Kidney capillary endothelial cell (primary cell): ENCODE results near the gene CCDC88A.
A peak's percentile ranks its signal among the peaks of the same experiment; 100 is the strongest.
"Not testable (repeated sequence)": the region's sequence is repeated elsewhere in the genome, so short reads cannot be mapped to it uniquely, and the experiment has no call there.

Experiments used
- DNase-seq: peaks from one replicate; pipeline ENCODE4 v3.0.0-alpha.2; 2018; ENCODE audit warnings: low spot score

The CCDC88A gene

DNA sequence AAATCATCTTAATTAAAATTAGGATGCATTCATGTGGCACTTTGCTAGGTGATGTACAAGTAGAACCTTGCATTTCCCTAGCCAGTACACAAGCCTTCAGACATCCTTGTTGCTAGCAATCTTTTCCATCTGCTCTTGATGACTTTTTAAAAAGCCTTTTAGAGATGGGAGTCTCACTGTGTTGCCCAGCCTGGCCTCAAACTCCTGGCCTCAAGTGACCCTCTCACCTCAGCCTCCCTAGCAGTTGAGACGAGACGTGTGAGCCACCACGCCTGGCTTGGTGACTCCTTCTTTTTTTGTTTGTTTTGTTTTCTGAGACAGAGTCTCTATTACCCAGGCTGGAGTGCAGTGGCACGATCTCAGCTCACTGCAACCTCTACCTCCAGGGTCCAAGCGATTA is 1.7 kb upstream of the CCDC88A start:
- no peak for DNase-seq

DNA sequence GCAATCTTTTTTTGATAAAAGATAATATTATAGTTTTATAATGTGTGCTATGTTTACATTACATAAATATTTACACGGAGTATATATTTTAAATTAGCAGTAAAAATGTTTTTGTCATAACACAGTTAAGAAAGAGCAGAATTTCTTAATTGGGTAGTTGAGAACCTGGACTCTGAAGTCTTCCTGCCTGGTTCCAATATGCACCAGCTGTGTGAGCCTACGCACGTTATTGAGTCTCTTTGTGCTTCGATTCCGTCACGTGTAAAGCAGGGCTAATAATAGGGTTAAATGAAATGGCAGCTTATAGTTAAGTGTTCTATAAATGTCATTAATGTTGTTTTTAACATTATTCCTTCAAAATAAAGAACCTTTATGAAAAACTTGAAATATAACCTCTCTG is 1.2 kb upstream of the CCDC88A start:
- no peak for DNase-seq

DNA sequence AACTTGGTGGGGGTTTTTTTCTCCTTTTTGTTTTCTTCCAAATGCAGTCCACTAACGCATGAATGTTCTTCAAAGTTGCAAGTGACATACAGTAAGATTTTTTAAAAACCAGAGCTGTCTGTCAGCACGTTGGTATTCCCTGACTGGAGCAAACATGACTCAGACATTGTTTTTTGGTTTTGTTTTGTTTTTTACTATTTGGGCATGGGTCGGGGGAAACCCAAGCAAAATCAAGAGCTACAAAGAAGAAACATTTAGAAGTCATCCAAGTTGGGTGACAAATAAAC is 726 bp upstream of the CCDC88A start:
- DNase-seq: peak; percentile 38

GRCh38 chr2:55419233-55419678 is 400 bp downstream of the CCDC88A start:
- no peak for DNase-seq

DNA sequence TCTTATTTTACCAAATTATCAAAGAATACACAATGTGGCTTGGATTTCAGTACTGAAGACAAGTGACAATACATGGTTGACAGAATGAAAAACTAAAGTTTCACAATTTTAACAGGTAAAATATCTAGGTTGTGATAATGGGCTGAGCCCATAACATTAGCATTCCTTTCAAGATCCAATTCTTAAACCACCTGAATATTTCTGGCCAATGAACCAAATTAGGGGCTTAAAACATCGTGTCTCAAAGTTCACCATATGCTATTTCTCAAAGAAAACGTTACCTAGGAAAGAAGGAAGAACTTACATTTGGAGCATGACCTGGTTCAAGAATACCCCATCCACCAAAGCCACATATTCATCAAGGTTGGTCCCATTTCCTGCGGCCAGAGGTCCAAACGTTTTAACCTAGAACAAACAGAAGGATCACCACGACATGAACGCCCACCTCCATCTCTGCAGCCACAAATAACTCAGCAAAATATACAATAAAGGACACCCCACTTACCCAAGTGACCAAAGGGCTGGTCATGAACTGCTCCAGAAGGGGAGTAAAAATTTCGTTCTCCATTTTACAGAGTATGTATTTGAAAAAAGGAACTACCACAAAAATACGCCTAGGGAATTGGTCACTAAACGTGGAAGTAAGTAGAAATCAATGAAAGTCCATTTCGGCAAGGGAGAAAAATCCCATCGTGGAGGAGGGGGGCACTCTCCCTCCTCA is 984 bp downstream of the CCDC88A start:
- DNase-seq: no peak

DNA sequence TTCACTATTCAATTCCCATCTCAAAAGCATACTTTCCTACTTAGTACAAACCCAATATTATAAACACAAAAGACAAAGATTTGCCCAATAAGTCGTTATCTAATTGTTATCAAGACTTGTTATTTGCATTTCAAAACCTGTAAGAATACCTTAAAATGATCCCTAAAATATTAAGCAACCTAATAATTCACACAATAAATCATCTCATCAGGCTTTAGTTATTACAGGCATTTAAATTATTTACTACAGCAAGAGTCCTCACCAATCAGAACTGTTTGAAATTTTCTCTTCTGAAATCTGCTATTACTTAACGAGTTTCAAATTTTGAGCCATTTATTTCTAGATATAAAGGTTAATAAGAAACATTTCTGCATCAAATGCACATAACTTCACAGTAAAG is 1.6 kb downstream of the CCDC88A start:
- no peak for DNase-seq

DNA sequence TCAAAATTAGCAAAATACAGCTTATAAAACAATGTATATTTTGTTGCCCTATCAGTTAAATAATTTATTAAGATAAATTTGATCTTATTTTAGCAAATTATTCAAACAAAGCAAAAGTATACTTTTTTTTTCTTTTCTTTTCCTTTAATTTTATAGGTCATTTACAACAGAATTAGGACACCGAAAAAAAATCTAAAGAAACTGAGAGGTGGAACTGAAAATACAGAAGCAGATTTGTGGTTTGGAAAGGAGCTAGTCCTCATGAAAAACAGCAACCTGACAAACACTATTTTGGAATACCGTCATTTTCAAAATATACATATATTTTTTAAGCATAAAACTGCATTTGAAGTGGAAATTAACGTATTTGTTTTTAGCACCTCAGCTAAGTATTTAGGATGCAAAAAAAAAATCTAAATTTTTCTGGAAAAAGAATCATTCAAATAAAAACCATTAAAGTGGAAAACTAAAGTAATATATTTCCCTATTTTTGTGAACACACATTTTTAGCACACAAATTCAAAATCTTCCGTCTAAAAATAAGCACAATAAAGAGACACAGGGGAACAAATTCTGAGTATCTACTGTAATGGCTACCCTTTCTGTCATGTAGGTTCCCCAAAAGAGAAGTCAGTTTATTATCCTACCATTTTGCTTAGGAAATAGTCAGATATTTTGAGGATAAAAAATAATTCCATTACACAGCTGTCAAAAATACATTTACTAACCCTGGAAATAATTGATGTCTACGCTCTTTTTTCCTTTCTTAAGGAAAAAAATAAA is 2.7 kb downstream of the CCDC88A start:
- no peak for DNase-seq

DNA sequence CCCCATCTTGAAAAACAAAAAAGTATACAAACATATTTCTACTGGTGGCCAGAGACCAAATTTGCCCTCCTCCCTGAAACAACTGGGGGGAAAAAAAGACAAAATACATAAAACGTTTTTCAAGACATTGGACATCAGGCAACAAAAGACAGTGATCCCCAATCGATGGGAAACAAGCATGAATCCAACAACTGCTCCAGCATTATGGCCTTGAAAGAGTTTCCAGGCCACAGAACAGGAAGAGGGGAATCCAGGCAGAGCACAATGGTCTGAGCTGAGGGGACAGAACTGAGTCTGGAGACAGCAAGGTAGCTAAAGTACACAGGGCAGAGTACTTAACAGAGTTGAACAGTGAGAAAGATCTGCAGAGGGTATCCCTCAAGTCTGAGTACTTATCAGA is 4.4 kb downstream of the CCDC88A start:
- DNase-seq: no peak

DNA sequence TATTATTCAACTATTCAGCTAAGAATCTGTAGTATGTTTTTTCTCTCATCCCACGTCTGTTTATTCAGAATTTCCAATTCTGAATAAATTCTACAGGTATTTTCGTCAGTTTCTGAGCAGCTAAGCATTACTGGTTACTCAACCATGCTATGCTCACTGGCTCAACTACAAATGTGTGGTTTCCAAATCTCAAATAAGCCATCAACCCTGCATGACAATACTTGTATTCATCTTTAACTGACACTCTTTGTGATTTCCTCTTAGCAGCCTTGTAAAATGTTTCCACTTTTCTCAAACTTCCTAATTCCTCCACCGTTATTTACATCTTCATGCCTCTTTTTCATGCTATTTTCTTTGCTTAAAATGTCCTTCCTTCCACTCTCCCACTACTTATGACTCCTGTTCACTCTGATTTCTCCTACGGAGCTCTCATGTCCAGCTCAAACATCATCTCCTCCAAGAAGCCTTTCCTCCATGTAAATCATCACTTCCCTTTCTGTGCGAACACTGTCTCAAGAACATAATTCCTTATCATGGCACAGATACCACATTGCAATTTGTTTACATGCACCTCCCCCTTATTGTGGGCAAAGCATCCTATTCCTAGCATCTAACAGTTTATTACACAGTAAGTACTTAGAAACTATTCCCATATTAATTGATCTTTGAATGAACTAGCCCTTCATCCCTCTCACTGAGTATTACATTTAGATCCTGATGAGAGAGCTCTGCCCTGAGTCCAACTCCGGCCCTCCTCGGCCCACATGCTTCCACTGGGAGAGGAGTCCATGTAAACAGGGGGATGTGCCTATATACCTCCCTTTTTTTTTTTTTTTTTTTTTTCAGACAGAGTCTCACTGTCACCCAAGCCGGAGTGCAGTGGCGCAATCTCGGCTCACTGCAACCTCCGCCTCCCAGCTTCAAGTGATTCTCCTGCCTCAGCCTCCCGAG is 10.5 kb downstream of the CCDC88A start:
- no peak for DNase-seq

- DNase-seq: no peak
Measured at GRCh38 chr2:55408098-55408882, 11.4 kb downstream of the CCDC88A start.

DNA sequence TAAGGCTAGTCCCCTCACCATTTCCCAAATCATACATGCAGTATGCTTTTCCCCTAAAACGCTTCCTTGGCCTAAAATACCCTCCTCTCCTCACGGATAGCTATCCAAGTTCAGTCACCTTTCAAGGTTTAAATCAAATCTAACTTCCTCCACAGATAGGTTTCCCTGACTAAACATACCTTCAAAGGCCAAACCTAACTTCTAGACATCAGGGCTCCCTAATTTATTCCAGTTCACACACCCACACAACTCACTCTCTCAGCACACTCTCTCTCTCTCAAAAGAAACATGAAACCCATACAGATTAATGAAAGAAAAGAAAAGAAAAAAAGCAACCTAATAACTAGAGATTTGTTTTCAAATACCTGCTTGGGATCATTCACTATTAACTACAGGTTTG is 14.5 kb downstream of the CCDC88A start:
- DNase-seq: no peak

GRCh38 chr2:55403256-55403998 is 16.2 kb downstream of the CCDC88A start:
- no peak for DNase-seq

DNA sequence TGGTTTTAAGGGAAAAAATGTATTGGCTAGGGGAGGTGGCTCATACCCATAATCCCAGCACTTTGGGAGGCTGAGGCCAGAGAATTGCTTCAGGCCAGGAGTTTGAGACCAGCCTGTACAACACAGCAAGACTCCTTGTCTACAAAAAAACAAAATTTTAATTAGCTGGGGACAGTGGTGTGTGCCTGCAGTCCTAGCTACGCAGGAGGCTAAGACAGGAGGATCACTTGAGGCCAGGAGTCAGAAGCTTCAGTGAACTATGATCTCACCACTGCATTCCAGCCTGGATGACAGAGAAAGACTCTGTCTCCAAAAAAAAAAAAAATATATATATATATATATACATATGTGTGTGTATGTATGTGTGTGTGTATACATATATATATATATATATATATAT is 18.5 kb downstream of the CCDC88A start:
- no peak for DNase-seq

DNA sequence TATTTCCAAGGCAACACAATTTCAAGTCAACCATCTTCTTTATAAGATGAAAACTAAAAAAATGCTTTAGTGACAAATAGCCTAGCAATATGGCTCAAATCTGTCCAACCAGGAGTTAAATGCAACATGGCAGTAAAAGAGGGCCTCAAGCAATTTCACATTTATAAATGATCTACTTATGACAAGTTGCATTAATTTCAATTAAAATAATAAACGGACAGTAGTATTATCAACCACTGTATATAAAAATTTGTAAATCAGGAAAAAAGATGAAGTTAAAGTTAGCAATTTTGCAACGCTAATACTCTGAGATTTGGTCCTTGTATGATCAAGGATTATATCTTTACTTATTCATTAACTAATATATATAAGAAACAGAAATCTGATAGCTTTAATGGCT is 19.3 kb downstream of the CCDC88A start:
- no peak for DNase-seq

- DNase-seq: no peak
Measured at GRCh38 chr2:55399815-55400214, 19.8 kb downstream of the CCDC88A start.

GRCh38 chr2:55395724-55396605 is 23.7 kb downstream of the CCDC88A start:
- no peak for DNase-seq

DNA sequence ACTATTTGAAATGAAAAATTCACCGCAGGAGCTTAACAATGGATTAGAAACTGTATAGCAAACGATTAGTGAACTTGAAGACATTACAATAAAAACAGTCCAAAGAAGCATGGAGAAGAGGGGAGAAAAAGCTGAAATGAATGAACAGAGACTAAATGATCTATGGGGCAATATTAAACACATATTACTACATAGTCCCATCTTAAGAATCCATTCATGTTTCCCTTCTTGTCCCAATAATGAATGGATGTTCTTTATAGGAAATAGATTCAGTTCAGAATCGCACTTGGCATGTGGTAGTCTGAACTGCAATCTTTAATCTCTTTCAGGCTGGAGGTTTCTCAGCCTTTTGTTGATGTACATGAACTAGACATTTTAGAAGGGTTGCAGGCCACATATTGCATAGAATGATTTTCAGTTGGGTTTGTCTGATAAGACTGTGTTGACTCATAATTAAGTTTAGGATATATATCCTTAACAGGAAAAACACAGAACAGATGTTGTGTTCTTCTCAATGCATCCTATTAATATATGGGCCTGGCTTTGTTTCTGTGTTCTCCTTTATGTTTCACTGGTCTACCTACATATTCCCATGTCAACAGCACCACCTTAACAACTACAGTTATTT is 27.9 kb downstream of the CCDC88A start:
- no peak for DNase-seq

DNA sequence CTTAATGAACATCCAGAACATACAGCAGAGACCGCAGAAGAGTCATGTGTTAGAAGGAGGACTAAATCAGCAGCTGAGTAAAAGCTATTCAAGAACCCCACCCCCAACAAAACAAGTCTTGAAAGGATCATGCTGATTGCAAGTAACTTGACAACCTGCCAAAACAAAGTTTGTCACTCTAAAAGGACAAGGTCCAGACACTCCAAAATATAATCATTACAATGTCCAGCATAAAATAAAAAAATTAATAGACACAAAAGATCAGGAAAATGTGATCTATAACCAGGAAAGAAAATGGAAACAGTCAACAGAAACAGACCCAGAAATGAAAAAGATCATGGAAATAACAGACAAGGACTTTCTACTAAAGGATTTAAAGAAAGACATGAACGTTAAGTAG is 28.5 kb downstream of the CCDC88A start:
- DNase-seq: no peak

GRCh38 chr2:55385516-55385915 is 34.1 kb downstream of the CCDC88A start:
- not testable (repeated sequence) for DNase-seq

- DNase-seq: no peak
Measured at GRCh38 chr2:55384786-55385185, 34.9 kb downstream of the CCDC88A start.
